HS-27A (cell line): Measurements from ENCODE around the gene ST8SIA4.

Experiments used
- DNase-seq: peaks from one replicate; pipeline ENCODE4 v3.0.0-alpha.2; 2012; ENCODE audit warnings: low read depth, missing footprints

The ST8SIA4 gene, protein sequence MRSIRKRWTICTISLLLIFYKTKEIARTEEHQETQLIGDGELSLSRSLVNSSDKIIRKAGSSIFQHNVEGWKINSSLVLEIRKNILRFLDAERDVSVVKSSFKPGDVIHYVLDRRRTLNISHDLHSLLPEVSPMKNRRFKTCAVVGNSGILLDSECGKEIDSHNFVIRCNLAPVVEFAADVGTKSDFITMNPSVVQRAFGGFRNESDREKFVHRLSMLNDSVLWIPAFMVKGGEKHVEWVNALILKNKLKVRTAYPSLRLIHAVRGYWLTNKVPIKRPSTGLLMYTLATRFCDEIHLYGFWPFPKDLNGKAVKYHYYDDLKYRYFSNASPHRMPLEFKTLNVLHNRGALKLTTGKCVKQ

DNA sequence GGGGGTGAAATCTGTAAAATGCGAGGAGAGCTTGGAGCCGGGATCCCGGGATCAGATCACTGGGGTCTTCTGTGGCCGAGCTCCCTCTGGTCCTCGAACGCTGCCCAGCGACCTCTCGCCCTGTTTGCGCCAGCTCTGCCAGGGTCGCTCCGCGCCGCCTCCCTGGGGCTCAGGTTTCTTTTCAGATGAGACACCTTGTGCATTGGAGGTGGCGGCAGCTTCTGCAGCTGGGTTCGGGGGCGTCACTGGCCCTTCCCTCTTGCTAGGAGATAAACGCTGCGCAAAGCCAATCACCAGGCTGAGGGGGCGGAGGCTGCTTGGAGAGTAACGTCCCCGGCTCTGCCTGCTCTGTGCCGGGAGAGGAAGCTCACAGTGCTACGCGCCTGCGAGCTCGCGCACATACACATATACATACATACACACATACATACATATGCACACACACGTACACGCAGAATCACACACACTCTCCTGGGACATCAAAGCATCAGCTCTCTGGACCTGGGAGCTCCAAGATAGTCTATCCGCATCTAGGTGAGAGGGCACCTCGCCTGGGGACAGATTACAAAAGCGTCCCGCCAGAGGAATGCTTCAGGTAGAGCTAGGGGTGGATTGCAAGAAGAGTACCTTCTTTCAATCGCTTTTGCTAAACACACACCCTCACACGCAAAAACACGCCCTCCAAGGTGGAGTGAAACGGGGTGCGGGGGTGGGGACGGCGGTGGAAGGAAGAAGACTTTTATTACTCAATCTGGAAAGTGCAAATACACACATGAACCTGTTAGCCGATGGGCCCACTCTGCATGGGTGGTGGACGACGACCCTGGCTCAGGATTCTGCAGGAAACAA, at the start of gene ST8SIA4:
Gene ST8SIA4 (minus strand): TSS at position 244 of the 849 bp plus-strand sequence. CDS start 327 bp downstream, outside the sequence.
- no peak for DNase-seq

DNA sequence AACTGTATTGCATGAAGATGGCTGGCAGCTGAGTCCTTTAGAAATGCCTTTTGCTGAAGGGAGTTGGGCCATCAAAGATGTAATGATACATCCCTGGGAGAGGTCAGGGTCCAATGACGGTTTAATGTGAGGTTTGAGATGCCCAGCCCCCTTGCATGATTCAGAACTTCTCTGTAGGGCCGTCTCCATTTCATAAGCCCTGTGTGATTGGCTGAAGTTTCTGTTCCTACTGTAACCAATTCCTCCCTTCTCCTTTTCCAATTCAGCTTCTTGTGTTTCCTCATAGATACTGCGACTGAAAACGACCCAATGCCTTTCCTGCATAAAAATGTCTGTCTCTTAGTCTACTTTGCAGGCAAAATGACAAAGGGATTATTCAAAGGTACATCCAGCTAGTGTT, 47.9 kb upstream of the ST8SIA4 start:
- DNase-seq = no peak

DNA sequence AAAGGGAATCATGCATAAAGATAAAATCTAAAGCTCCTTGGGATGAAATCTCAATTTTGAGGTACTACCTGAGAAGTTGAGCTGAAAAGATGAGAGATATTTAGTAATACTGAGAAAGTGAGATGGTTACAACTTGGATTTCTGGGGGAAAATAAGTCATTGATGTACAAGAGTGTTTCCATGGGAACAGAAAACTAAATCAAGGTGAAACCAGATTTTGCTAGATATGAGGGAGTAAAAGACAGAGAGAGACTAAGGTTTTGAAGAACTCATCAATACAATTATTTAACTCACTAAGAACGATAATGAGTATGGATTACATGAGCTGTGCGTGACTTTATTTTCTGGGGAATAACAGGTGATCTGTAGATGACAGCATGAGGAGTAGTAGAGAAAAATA, 10.2 kb upstream of the ST8SIA4 start:
- no peak for DNase-seq

DNA sequence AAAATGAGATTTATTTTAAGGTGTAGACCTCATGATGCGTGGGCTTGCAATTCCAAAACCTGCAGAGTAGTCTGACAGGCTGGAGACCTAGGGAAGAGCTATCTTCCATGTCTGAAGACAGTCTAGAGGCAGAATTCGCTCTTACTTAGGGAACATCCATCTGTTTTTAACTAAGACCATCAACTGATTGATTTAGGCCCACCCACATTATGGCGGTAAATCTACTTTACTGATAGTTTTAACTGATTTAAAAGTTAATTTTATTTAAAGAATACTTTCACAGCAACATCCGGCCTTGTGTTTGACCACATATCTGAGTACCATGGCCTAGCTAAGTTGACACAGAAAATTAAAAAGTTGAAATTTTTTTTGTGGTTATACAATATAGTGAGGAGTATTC, 6.0 kb upstream of the ST8SIA4 start:
- DNase-seq = no peak

DNA sequence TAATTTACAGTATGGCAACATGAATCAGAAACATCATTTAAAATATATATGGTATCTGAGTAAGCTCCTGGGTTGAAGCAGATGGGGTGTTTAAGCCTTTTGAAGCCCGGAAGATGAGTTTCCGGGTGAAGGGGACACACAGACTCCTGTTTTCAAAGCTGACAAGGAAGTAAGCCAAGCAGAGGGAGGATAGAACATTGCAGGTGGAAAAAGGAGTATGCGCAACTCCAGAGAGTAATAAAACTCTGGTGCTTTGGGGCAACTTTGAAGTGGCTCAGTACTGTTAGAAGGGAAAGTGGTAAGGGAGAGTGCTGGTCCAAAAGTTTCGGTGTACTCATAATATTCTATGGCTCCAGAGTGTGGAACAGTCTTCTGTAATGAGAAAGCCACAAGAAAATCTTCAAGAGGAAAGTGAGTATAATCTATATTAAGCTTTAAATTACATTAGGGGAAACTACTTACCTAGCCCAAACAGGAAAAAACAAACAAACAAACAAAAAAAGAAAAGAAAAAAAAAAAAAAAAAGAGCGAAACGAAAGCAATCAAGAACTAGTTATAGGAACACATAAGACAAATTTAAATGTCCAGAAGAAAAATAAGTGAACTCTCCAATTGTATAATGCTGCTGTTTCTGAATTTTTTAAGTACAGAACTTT, 2.3 kb upstream of the ST8SIA4 start:
- DNase-seq = no peak

DNA sequence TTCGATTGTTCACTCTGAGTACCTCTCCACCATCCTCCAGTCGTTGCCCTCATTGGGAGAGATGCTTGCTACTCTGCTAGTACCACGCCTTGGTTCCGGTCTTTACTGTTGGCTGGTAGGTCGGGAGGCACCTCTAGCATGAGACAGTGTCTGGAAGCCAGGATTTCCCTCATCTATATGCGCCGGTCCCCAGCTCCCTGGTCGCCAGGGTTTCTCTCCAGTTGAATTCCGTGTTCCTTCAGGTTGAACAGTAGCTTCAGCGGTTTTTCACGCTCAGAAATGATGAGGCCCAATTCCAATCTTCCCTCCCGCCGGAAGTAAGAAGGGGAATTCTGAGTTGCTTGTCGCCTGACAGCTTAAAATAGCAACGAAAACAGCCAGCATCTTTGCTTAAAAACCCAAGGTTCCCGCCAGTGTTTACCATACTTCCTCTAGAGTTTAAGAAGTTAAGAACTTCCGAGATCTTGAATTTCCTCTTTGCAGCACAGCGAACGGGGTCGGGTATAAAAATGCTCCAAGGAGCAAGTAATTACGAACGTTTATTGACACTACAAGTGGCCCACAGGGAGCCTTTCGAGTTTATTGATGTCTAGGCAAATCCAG, 1.3 kb upstream of the ST8SIA4 start:
- DNase-seq = no peak

DNA sequence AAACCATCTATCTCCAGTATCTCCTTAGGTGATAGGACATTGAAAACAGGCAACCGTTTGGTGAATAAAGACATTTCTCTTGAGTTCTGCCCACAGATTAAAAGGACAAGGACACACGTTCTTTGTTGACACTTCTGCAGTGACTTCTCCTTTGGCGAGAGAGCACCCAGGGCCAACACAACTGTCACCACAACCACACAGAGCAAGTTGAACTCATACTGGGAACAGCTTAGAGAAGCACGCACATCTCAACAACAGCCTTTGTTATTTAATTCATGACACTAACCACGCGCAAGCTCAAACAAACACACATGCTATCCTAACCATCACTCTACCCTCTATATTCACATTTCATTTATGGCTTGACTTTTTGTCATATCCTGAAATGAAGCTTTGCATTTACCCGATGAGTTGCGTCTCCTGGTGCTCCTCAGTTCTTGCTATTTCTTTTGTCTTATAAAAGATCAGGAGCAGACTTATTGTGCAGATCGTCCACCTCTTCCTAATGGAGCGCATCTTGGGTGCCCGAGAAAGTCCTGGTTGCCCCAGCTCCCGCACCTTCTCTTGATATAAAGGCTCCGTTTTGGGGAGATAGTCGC, 543 bp downstream of the ST8SIA4 start:
- no peak for DNase-seq

DNA sequence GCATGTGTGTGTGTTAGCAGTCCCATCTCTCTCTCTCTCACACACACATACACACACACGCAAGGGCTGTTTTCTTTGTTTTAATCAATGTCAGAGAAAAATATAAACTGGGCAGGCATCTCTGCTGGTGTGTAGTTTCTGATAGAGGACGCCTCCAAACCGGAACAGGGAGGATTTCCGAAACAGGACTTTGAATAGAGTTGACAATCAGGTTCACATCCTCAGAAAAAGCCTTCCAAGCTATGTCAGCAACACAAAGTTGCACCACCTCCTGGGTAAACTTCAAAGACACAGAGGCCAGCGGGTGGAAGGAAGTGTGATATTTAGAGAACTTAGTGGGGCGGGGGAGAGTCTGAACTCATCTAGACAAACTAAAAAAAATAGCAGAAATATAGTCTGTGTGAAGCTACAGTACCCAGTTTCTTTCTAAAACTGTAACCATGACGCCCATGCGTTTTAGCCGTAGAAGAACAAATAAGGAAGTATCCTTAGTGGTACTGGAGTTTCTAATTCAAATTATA, 1.2 kb downstream of the ST8SIA4 start:
- no peak for DNase-seq

DNA sequence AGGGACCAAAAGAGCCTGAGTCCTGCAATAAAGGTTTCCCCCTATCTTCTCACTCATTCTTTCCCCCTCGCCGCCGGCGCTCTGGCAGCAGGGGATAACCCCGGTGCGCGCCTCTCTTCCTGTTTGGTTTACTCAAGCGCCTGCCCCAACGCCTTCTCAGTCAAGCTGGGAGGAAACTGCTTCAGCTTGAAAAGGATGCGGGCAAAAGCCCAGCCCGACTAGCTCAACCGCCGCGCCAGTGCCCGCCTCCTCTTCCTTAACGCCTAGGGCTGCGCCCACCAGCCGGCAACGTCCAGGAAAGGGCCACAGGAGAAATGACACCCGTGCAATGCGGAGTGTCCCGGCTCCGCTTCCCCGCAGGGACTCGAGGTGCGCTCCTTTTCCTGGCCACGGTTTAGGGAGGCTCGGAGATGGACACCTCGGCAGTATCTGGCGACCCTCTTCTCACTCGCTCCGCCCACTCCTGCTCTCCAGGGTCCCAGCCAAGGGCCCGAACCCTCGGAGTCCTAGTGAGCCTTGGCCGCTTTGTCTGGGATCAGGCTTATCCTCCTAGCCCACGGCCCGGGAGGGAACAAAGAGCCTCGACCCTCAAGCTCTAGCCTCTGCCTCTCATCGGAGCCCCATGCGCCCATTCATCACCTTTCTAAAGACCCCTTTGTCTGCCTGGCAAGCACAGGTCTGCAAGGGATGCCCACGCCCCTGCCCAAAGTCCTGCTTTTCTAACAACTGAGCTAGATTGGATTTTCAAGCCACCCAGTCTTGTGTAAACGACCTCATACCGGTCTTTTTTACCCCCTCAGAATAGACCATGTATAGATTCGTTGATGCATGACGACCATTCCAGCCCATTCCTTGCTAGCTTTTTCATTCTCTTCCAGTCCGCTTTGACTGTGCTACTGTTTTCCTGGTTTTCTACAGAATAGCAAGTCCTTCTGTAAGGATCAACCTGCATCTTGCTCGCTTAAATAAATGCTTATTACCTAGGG, 2.0 kb downstream of the ST8SIA4 start:
- DNase-seq = no peak

DNA sequence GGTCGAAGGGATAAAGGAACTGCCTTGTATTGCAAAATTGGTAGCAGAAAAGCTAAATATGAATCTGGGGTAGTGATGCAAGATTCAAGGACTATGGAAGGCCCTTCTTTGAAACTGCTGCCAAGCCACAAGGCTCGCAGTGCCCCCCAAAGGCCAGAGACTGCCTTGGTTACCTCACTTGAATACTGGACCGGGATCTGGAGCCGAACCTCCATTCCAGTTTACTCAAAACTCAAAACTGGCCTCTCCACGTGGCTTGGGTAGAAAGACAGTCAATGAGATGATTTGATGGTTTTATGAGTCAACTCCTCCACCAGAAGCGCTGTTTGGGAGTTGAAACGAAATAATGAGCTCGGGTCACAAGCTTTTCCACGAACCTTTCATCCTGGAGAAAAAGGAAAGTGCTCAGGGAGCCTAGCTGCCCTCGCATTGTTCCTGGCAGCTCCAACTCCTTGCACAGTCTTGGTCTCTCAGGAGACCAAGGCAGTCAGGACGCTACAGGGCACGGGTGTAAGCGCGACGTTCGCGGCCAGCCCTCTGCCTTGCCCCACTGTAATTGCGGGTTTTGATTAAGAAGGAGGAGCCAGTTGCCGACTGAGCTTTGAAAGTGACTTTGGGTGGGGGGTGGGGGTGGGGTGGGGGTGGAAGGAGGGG, 2.8 kb downstream of the ST8SIA4 start:
- no peak for DNase-seq

DNA sequence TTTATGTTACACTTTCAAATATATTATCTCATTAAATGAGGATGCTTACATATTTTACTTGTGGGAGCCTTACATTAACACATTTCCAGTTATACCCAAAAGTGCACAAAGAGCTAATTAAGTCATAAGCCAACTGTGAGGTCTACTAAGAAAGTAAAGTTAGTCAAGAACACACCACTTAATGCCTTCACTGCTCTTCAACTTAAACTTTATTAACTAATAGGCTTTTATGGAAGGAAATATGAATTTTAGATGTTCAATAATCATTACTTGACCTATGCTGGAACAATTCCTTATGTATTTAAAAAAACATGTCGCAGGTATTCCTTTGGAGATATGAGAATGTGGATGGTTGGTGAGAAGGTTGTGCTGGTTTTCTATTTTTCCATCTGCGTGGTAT, 3.4 kb downstream of the ST8SIA4 start:
- DNase-seq = no peak

DNA sequence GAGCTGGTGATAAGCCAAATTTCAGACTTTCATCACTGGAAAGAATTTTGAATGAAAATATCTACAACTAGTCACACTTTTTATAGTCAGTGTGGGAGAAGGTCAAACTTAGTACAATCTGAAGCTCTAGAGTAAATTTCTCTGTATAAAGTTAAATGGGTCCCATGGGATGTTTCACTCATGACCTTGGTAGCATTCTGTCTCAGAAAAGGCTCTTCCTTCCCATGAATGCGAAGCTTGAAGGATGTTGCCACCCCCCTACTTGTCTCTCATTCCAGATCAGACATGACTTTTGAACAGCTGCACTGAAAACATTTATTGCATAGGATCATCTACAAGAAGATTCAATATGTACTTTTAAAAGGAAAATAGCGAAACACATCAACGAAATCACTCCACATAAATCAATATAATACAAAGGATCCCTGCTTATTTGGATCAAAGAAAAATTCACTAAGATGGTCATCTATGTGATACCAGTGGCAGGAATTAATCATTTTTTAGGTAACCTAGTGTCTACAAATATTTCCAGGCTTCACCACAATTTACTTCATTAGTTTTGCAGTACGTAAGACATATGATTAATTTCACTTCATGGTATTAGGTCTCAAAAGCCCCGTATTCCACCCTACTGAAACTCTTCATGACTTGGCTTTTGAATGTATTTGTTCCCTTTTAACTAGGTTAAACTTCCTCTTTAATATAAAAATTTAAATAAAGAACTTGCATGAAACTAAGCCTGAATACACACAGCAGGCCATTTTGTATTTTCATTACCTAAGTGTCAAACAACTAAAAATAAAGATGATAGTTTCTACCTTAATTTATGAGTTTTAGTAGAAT, 4.4 kb downstream of the ST8SIA4 start:
- DNase-seq = no peak

DNA sequence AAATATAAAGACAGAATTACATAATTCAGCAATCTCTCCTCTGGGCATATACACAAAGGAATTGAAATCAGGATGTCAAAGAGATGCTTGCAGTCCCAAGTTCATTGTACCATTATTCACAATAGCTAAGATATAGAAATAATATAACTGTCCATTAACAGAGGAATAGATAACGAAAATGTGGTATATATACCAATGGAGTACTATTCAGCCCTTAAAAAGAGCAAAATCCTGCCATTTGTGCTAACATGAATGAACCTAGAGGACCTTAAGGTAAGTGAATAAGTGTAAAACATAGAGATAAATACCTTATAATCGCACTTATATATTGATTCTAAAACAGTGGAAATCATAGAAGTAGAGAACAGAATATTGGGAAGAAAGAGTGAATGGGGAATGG, 7.0 kb downstream of the ST8SIA4 start:
- no peak for DNase-seq

DNA sequence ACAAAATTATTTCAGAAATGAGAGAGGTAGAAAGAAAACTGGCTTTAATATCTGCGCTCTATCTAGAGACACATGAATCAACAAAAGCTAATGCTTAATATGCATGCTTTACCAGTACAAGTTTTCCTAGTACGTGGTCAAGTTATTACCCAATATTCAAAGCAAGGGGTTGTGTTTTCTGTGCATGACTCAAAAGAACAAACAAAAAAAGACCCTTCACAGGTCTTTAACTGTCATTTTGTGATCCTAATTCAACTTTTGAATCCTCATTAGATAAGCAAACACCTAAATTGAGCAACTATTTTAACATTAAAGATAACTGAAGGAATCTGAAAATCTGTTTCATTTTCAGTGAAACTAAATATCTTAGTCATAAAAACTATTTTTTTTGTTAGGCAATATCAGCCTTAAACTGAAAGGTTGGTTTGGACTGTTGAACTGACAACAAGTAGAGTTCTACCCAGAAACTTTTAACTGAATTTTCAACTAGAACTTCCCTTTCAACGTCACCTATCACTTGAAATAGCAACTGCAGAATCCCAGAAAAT, 12.5 kb downstream of the ST8SIA4 start:
- no peak for DNase-seq

DNA sequence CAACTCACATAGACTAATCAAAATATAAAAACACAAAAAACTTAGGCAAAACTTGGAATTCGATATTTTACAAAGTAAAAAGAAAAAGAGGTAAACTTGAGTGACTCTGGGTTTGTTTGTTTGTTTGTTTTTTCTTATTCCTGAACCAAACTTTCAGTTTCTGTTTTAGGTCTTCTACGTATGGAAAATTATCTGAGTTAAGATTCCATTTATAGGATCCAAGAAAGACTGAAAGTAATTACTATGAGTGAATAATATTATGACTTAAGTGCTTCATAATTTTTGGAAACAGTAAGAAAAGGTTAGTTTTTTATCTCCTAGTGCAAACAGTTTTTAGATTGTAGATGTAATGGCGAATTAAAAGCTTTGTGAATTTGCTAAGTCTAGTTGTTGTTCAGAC, 13.2 kb downstream of the ST8SIA4 start:
- DNase-seq = no peak

DNA sequence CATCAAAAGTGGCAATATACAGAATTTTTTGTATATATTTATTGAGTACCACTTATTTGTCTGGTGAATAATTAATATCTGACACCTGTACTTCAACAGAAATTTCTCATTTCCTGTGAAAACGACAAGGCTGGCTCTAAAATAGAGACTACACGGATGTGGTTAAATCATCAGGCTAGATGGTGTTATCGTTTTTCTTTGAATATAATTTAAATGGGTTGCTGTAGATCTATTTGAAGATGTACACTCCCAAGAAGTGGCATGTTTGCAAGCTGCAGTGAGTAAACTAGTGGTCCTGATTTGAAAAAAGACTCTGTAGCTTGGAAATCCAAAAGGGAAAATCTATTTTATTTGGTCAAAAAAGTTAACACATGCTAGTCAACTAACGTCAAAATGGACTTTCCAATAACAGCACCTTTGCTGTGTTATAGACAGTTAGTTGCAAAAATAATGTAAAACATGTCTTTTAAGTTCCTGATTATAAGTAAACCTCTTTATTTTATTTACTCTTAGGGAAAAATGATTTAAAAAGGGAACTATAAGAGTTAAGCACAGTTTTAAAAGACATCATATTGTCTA, 13.8 kb downstream of the ST8SIA4 start:
- no peak for DNase-seq

DNA sequence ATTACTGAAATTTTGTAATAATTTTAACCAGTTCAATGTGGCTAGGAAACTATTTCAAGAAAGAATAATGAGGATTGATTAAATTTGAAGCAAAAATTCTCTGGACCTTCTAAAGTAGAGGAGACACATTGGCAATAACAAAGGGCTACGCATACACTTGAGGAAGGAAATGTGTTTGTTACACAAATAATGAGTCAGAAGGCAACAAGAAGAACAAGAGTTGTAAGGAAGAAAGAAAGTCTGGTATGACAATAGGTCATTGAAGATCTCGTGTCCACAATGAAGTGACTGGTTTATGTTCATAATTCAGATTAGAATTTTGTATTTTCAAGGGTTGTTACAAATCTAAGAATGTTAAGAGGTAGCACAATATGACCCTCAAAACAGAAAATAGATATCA, 25.8 kb downstream of the ST8SIA4 start:
- no peak for DNase-seq

DNA sequence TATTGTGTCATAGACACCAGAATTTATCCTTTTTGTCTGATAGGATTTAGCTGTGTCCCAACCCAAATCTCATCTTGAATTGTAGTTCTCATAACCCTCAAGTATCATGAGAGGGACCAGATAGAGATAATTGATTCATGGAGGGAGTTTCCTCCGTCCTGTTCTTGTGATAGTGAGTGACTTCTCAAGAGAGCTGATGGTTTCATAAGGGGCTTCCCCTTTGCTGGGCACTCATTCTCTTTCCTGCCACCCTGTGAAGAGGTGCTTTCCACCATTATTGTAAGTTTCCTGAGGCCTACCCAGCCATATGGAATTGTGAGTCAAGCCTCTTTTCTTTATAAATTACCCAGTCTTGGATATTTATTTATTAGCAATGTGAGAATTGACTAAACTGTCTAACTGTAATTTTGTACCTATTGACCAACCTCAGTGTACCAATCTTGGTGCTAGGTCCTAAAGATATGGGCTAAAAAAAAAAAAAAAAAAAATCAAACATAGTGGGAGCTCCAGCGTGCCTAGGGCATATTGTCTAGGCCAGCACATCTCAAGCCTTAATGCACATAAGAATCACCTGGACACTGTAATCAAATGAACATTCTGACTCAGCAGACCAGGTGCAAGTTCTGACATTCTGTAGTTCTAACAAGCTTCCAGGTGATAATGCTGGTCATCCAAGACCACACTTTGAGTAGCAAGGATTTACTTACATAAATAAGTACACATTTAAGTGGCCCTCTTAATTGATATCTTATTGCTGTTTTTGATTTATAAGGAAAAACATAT, 30.5 kb downstream of the ST8SIA4 start:
- no peak for DNase-seq
